Fibroblast of lung (primary cell): ENCODE results near the gene SNRNP40.

ENCODE experiments used
- EZH2 ChIP-seq: IDR thresholded peaks from 2 replicates; pipeline ENCODE4 v1.5.1; 2012; ENCODE audit warnings: low read length, control low read depth, mild to moderate bottlenecking; ENCODE audit errors: missing control alignments
- TF ChIP-seq, protein P1 (sequence below), 2 donors: IDR thresholded peaks in 1 of 2; conservative IDR thresholded peaks in 1 of 2; 1 replicate in 1 of 2; 2 replicates in 1 of 2; pipeline ENCODE4 v1.5.1; 2011 to 2012; ENCODE audit warnings: low read length in 2 of 2, control low read depth in 1 of 2, inconsistent platforms in 1 of 2, low read depth in 1 of 2, mild to moderate bottlenecking in 1 of 2

DNA sequence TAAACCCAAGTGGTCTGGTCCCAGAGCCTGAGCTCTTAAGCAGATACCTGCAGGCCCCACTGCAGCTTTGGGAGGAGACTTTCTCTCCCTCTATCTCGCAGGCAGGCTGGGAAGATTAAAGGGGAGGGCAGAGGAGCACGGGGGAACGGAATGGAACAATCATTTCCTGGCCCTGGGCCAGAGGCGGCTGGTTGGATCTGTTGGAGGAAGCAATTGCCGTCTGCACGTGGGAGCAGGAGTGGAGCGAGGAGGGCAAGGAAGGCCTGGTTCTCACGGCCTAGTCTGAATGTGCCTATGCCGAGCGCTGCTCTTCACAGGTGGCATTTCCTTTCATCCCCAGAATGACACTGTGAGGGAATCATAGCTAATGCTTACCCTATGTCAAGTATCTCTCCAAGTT lies 80.6 kb downstream of the SNRNP40 start:
- TF ChIP-seq EZH2 = no peak
- TF ChIP-seq, protein P1, sequence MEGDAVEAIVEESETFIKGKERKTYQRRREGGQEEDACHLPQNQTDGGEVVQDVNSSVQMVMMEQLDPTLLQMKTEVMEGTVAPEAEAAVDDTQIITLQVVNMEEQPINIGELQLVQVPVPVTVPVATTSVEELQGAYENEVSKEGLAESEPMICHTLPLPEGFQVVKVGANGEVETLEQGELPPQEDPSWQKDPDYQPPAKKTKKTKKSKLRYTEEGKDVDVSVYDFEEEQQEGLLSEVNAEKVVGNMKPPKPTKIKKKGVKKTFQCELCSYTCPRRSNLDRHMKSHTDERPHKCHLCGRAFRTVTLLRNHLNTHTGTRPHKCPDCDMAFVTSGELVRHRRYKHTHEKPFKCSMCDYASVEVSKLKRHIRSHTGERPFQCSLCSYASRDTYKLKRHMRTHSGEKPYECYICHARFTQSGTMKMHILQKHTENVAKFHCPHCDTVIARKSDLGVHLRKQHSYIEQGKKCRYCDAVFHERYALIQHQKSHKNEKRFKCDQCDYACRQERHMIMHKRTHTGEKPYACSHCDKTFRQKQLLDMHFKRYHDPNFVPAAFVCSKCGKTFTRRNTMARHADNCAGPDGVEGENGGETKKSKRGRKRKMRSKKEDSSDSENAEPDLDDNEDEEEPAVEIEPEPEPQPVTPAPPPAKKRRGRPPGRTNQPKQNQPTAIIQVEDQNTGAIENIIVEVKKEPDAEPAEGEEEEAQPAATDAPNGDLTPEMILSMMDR (conservative IDR thresholded peaks at IDR 0.05 in 1 of 2, IDR thresholded peaks at IDR 0.05 in 1 of 2; ENCODE audit: low read depth in 1 of 2, low read length in 2 of 2) = no peak
